Adrenal gland (tissue), 5 donors: ENCODE measurements around the gene PCSK1.

ENCODE experiments used
- POLR2A ChIP-seq, 2 donors: fragments of 450-650 bp; IDR thresholded peaks; one replicate each; pipeline ENCODE4 v1.6.1; 2017; ENCODE audit warnings: antibody characterized with exemption in 2 of 2, mild to moderate bottlenecking in 2 of 2, moderate library complexity in 1 of 2
- TF ChIP-seq, protein P1 (sequence below), 6 experiments: fragments of 450-650 bp in 4 of 6; fragments of 200-600 bp in 2 of 6; sonication (generic) in 1 of 6; IDR thresholded peaks; 1 replicate in 5 of 6; 2 replicates in 1 of 6; pipeline versions ENCODE4 v1.5.1 to v1.8.0; 2016 to 2021; ENCODE audit warnings: antibody characterized with exemption in 6 of 6, mild to moderate bottlenecking in 2 of 6, moderate library complexity in 1 of 6
- donor health status: DM: no; HTN: no; CAD: no.

GRCh38 chr5:96348536-96348935 is 84.5 kb downstream of the PCSK1 start:
- TF ChIP-seq, protein P1, sequence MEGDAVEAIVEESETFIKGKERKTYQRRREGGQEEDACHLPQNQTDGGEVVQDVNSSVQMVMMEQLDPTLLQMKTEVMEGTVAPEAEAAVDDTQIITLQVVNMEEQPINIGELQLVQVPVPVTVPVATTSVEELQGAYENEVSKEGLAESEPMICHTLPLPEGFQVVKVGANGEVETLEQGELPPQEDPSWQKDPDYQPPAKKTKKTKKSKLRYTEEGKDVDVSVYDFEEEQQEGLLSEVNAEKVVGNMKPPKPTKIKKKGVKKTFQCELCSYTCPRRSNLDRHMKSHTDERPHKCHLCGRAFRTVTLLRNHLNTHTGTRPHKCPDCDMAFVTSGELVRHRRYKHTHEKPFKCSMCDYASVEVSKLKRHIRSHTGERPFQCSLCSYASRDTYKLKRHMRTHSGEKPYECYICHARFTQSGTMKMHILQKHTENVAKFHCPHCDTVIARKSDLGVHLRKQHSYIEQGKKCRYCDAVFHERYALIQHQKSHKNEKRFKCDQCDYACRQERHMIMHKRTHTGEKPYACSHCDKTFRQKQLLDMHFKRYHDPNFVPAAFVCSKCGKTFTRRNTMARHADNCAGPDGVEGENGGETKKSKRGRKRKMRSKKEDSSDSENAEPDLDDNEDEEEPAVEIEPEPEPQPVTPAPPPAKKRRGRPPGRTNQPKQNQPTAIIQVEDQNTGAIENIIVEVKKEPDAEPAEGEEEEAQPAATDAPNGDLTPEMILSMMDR (IDR thresholded peaks at IDR 0.05): no peak
- no peak for TF ChIP-seq POLR2A (IDR thresholded peaks at IDR 0.05)
